Neural cell (in vitro differentiated cells): ENCODE measurements around the gene RGS3. TPM values are rescaled to one million over a fixed set of nuclear protein-coding genes. Genes with fewer than 3 reads are reported as not detected.

ENCODE experiments used
- H2AFZ ChIP-seq: fragments of 200-600, 300-800 bp; sonication (generic), shearing (Covaris generic); 2 replicates; pipeline ENCODE4 v1.6.0; 2014; ENCODE audit warnings: low read depth, mild to moderate bottlenecking, antibody characterized with exemption, low read length, moderate library complexity
- H3F3A ChIP-seq: fragments of 200-600 bp; shearing (Covaris generic); 2 replicates; pipeline ENCODE4 v1.6.1; 2016; ENCODE audit warnings: mild to moderate bottlenecking, moderate library complexity, mixed read lengths, antibody characterized with exemption, low read length; ENCODE audit not compliant: insufficient read depth, poor library complexity, severe bottlenecking
- H3K27ac ChIP-seq: fragments of 200-600, 300-800 bp; sonication (generic), shearing (Covaris generic); 2 replicates; pipeline ENCODE4 v1.5.1; 2014; ENCODE audit warnings: mild to moderate bottlenecking, low read length, moderate library complexity
- H3K27me3 ChIP-seq: fragments of 300-800, 200-600 bp; sonication (generic), shearing (Covaris generic); 2 replicates; pipeline ENCODE4 v1.6.0; 2014; ENCODE audit warnings: mild to moderate bottlenecking, low read depth, low read length, moderate library complexity; ENCODE audit not compliant: insufficient read depth
- H3K36me3 ChIP-seq: fragments of 300-800, 200-600 bp; sonication (generic), shearing (Covaris generic); 2 replicates; pipeline ENCODE4 v1.5.1; 2014; ENCODE audit warnings: mild to moderate bottlenecking, antibody characterized with exemption, low read length, moderate library complexity; ENCODE audit not compliant: insufficient read depth
- H3K4me2 ChIP-seq: fragments of 300-800, 200-600 bp; sonication (generic), shearing (Covaris generic); 2 replicates; pipeline ENCODE4 v1.6.0; 2014; ENCODE audit warnings: mild to moderate bottlenecking, low read length
- H3K4me3 ChIP-seq: fragments of 300-800, 200-600 bp; sonication (generic), shearing (Covaris generic); 2 replicates; pipeline ENCODE4 v1.5.1; 2014; ENCODE audit warnings: mild to moderate bottlenecking, low read length, moderate library complexity
- H3K79me2 ChIP-seq: fragments of 200-600 bp; shearing (Covaris generic); replicated peaks from 2 replicates; pipeline ENCODE4 v1.6.0; 2014; ENCODE audit warnings: mild to moderate bottlenecking, low read length, moderate library complexity; ENCODE audit not compliant: insufficient read depth
- H3K9ac ChIP-seq: fragments of 300-800, 200-600 bp; sonication (generic), shearing (Covaris generic); 2 replicates; pipeline ENCODE4 v1.6.1; 2016; ENCODE audit warnings: mild to moderate bottlenecking, low read length, mixed read lengths
- H3K9me2 ChIP-seq: fragments of 200-600 bp; shearing (Covaris generic); 2 replicates; pipeline ENCODE4 v1.6.1; 2016; ENCODE audit warnings: mild to moderate bottlenecking, low read length, mixed read lengths; ENCODE audit not compliant: insufficient read depth
- H3K9me3 ChIP-seq: fragments of 200-600, 300-800 bp; sonication (generic), shearing (Covaris generic); 2 replicates; pipeline ENCODE4 v1.6.1; 2016; ENCODE audit warnings: mild to moderate bottlenecking, mixed run types, low read length, moderate library complexity, mixed read lengths
- H4K20me1 ChIP-seq: fragments of 200-600 bp; shearing (Covaris generic); 2 replicates; pipeline ENCODE4 v1.6.1; 2016; ENCODE audit warnings: mild to moderate bottlenecking, mixed run types; ENCODE audit not compliant: insufficient read depth
- CTCF ChIP-seq: fragments of 450-650 bp; IDR thresholded peaks from 2 replicates; pipeline ENCODE4 v1.5.1; 2014; ENCODE audit warnings: antibody characterized with exemption, mild to moderate bottlenecking, moderate library complexity; ENCODE audit not compliant: poor library complexity, severe bottlenecking
- EP300 ChIP-seq: fragments of 450-650 bp; conservative IDR thresholded peaks from 2 replicates; pipeline ENCODE4 v1.6.1; 2014; ENCODE audit warnings: antibody characterized with exemption, mild to moderate bottlenecking, moderate library complexity; ENCODE audit not compliant: poor library complexity, severe bottlenecking
- EZH2 ChIP-seq: fragments of 200-600, 300-800 bp; shearing (Covaris generic), sonication (generic); IDR thresholded peaks from 2 replicates; pipeline ENCODE4 v1.6.1; 2014; ENCODE audit warnings: antibody characterized with exemption, low read length, borderline replicate concordance, mild to moderate bottlenecking; ENCODE audit not compliant: insufficient read depth, poor library complexity, severe bottlenecking
- MXI1 ChIP-seq: fragments of 450-650 bp; conservative IDR thresholded peaks from 2 replicates; pipeline ENCODE4 v1.6.1; 2014; ENCODE audit warnings: antibody characterized with exemption, mild to moderate bottlenecking; ENCODE audit not compliant: poor library complexity, severe bottlenecking
- POLR2AphosphoS5 ChIP-seq: IDR thresholded peaks from 2 replicates; pipeline ENCODE4 v1.6.1; 2012
- RAD21 ChIP-seq: fragments of 450-650 bp; conservative IDR thresholded peaks from 2 replicates; pipeline ENCODE4 v1.6.1; 2014; ENCODE audit warnings: antibody characterized with exemption, mild to moderate bottlenecking, moderate library complexity
- SMC3 ChIP-seq: fragments of 450-650 bp; conservative IDR thresholded peaks from 2 replicates; pipeline ENCODE4 v1.6.1; 2014; ENCODE audit warnings: antibody characterized with exemption, mild to moderate bottlenecking, moderate library complexity; ENCODE audit not compliant: poor library complexity
- TAF1 ChIP-seq: IDR thresholded peaks from 2 replicates; pipeline ENCODE4 v1.6.1; 2012; ENCODE audit warnings: low read depth
- polyA plus RNA-seq: library from polyadenylated mRNA; depleted of rRNA; stranded (reverse); fragments of >200 nt; gene quantifications from 2 replicates; pipeline ENCODE4 v1.2.3, GENCODE V29; 2014
- TF ChIP-seq, protein P1 (sequence below): IDR thresholded peaks from 2 replicates; pipeline ENCODE4 v1.6.1; 2012; ENCODE audit warnings: borderline replicate concordance

Gene RGS3
- polyA plus RNA-seq, 1 donor from 2014 or later = 25.3 TPM

DNA sequence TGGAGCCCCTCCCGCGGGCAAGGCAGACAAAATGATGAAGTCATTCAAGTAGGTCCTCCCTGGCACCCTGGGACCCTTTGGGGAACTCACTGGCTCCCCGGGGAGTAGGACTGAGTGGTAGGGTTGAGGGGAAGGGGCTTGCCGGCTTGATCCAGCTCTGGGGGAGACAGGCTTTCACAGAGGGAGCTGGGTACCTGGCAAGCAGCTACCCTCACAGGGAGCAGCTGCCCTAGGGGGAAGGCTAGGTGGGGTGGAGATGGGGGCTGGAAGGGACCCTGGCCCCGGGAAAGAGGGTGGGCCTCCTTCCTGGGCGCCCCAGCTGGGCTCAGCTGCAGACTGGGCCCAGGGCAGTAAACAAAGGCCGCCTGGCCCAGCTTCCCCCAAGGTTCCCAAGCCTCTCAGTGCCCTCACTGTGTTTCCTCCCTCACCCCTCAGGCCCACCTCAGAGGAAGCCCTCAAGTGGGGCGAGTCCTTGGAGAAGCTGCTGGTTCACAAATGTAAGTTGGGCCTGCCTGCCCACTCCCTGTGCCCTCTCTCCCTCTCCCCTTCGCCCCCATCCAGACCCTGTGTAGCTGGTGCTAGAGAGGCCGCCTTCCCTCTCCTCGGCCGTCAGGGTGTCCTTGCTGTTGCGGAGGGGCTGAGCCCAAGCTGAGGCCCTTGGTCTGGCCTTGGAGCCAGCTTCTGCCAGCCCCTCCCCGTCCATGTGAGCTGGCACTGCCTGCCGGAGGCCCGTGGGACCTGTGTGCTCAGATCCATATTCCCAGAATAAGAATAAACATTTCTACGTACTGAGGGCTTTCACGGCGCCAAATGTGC, 131.2 kb downstream of the RGS3 start:
- no peaks in the 10 kb centered on the region for H3K27me3 ChIP-seq
- H4K20me1 ChIP-seq = no peaks in the 10 kb centered on the region
- no peaks in the 10 kb centered on the region for H3F3A ChIP-seq
- H3K27ac ChIP-seq = peak overlapping the region; percentile 49
- no peak overlapping the region for H2AFZ ChIP-seq
- H3K4me3 ChIP-seq = peak overlapping the region; percentile 62
- peaks cover 6% of the 10 kb centered on the region for H3K79me2 ChIP-seq
- H3K9ac ChIP-seq = peak overlapping the region; percentile 57
- no peak for TF ChIP-seq CTCF
- TF ChIP-seq POLR2AphosphoS5 = no peak
- TF ChIP-seq MXI1 = no peak
- TF ChIP-seq, protein P1, sequence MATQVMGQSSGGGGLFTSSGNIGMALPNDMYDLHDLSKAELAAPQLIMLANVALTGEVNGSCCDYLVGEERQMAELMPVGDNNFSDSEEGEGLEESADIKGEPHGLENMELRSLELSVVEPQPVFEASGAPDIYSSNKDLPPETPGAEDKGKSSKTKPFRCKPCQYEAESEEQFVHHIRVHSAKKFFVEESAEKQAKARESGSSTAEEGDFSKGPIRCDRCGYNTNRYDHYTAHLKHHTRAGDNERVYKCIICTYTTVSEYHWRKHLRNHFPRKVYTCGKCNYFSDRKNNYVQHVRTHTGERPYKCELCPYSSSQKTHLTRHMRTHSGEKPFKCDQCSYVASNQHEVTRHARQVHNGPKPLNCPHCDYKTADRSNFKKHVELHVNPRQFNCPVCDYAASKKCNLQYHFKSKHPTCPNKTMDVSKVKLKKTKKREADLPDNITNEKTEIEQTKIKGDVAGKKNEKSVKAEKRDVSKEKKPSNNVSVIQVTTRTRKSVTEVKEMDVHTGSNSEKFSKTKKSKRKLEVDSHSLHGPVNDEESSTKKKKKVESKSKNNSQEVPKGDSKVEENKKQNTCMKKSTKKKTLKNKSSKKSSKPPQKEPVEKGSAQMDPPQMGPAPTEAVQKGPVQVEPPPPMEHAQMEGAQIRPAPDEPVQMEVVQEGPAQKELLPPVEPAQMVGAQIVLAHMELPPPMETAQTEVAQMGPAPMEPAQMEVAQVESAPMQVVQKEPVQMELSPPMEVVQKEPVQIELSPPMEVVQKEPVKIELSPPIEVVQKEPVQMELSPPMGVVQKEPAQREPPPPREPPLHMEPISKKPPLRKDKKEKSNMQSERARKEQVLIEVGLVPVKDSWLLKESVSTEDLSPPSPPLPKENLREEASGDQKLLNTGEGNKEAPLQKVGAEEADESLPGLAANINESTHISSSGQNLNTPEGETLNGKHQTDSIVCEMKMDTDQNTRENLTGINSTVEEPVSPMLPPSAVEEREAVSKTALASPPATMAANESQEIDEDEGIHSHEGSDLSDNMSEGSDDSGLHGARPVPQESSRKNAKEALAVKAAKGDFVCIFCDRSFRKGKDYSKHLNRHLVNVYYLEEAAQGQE = no peak
- no peak for TF ChIP-seq SMC3
- no peak for TF ChIP-seq RAD21
- no peak for TF ChIP-seq TAF1
- no peak for TF ChIP-seq EZH2
- no peak for TF ChIP-seq EP300
- no peak overlapping the region for H3K4me2 ChIP-seq
- no peaks in the 10 kb centered on the region for H3K36me3 ChIP-seq
- no peaks in the 10 kb centered on the region for H3K9me2 ChIP-seq
- no peaks in the 10 kb centered on the region for H3K9me3 ChIP-seq

DNA sequence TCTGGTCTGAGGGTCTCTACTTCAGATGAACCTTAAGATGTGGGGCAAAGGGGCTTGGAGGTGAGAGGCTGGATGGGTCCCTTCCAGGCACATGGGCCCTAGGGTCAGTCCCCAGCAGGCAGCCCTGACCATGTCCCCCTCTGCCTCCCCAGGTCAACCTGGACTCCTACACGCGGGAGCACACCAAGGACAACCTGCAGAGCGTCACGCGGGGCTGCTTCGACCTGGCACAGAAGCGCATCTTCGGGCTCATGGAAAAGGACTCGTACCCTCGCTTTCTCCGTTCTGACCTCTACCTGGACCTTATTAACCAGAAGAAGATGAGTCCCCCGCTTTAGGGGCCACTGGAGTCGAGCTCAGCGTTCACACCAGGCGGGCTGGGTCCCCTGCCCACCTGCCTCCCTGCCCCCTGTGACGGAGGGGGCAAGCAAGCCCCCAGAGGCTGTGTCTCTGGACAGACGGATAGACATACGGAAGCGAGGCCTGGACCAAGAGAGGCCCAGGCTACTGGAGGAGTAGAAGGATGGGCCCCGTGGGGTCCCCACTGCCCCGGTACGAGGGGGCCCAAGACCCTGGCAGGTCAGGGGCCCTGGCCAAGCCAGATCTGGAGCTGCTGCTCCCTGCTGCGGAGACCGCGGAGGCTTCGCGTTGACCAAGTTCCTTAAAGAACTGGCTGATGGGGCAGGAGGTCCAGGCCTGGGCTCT, 133.2 kb downstream of the RGS3 start:
- H2AFZ ChIP-seq = no peak overlapping the region
- no peak overlapping the region for H3K9ac ChIP-seq
- H3K27ac ChIP-seq = no peak overlapping the region
- no peaks in the 10 kb centered on the region for H3K36me3 ChIP-seq
- no peaks in the 10 kb centered on the region for H3K9me2 ChIP-seq
- no peak overlapping the region for H3K4me3 ChIP-seq
- TF ChIP-seq EZH2 (no peak), TAF1 (no peak), POLR2AphosphoS5 (no peak), EP300 (no peak), CTCF (no peak), SMC3 (no peak), RAD21 (no peak)
- TF ChIP-seq, protein P1 = no peak
- no peak overlapping the region for H3K4me2 ChIP-seq
- no peaks in the 10 kb centered on the region for H3K27me3 ChIP-seq
- H3K9me3 ChIP-seq = no peaks in the 10 kb centered on the region
- no peaks in the 10 kb centered on the region for H3F3A ChIP-seq
- no peaks in the 10 kb centered on the region for H4K20me1 ChIP-seq
- peaks cover 6% of the 10 kb centered on the region for H3K79me2 ChIP-seq
